OCI-LY7 (cell line): ENCODE results near the gene FRG2C. TPM values are rescaled to one million over a fixed set of nuclear protein-coding genes. Genes with fewer than 3 reads are reported as not detected.
"Not testable (repeated sequence)": the region's sequence is repeated elsewhere in the genome, so short reads cannot be mapped to it uniquely, and the experiment has no call there.

ENCODE experiments used
- BruUV-seq: library from RNA; stranded (reverse); fragments of 400-500 nt; replicated peaks from 2 replicates; lab custom pipeline; 2021; lab: Mats Ljungman, UMichigan
- CTCF ChIA-PET: fragments of 300-600 bp; sonication (Branson Sonifier 250); formaldehyde crosslinking; loops from one replicate; lab custom pipeline; 2022; ENCODE audit warnings: antibody characterized with exemption; ENCODE audit not compliant: unreplicated experiment; lab: Charles Lee
- POLR2A ChIA-PET: fragments of 300-600 bp; sonication (Branson Sonifier 250); formaldehyde crosslinking; loops from one replicate; lab custom pipeline; 2022; ENCODE audit warnings: antibody characterized with exemption; lab: Charles Lee
- DNase-seq: peaks from one replicate; pipeline ENCODE4 v3.0.0-alpha.2; 2015; ENCODE audit warnings: low spot score
- H2AFZ ChIP-seq: fragments of 200-600 bp; sonication (generic), shearing (Covaris generic); 2 replicates; pipeline ENCODE4 v1.6.1; 2014; ENCODE audit warnings: mild to moderate bottlenecking, antibody characterized with exemption, low read length, moderate library complexity
- H3K27ac ChIP-seq: fragments of 200-600 bp; sonication (generic); 2 replicates; pipeline ENCODE4 v1.5.1; 2014; ENCODE audit warnings: mixed run types, low read depth, mild to moderate bottlenecking, moderate library complexity, low read length, inconsistent platforms; ENCODE audit not compliant: poor library complexity, severe bottlenecking
- H3K36me3 ChIP-seq: fragments of 200-600 bp; sonication (generic); 2 replicates; pipeline ENCODE4 v1.6.1; 2014; ENCODE audit warnings: mild to moderate bottlenecking, antibody characterized with exemption, low read length, moderate library complexity, mixed read lengths; ENCODE audit not compliant: insufficient read depth
- H3K4me1 ChIP-seq: fragments of 200-600 bp; sonication (generic); 2 replicates; pipeline ENCODE4 v1.5.1; 2014; ENCODE audit warnings: mild to moderate bottlenecking, low read length; ENCODE audit not compliant: insufficient read depth, poor library complexity, severe bottlenecking
- H3K4me2 ChIP-seq: fragments of 200-600 bp; sonication (generic); 2 replicates; pipeline ENCODE4 v1.6.1; 2014; ENCODE audit warnings: mild to moderate bottlenecking, low read length
- H3K4me3 ChIP-seq: fragments of 200-600 bp; sonication (generic); 2 replicates; pipeline ENCODE4 v1.5.1; 2014; ENCODE audit warnings: mild to moderate bottlenecking, low read depth, low read length; ENCODE audit not compliant: poor library complexity, severe bottlenecking
- H3K79me2 ChIP-seq: fragments of 200-600 bp; sonication (generic); 2 replicates; pipeline ENCODE4 v1.6.1; 2016; ENCODE audit warnings: low read depth, mild to moderate bottlenecking, low read length, moderate library complexity, mixed read lengths; ENCODE audit not compliant: insufficient read depth
- H3K9me2 ChIP-seq: fragments of 200-600 bp; sonication (generic); 2 replicates; pipeline ENCODE4 v1.6.1; 2016; ENCODE audit warnings: mild to moderate bottlenecking, low read length, mixed read lengths; ENCODE audit not compliant: insufficient read depth
- H3K9me3 ChIP-seq: fragments of 200-600 bp; sonication (generic); 2 replicates; pipeline ENCODE4 v1.6.1; 2014; ENCODE audit warnings: mild to moderate bottlenecking, mixed run types, low read length, mixed read lengths
- H4K20me1 ChIP-seq: fragments of 200-600 bp; sonication (generic); 2 replicates; pipeline ENCODE4 v1.6.1; 2014; ENCODE audit warnings: mild to moderate bottlenecking, antibody characterized with exemption, low read length, moderate library complexity, mixed read lengths; ENCODE audit not compliant: insufficient read depth
- EZH2phosphoT487 ChIP-seq: fragments of 200-600 bp; sonication (generic); IDR thresholded peaks from 2 replicates; pipeline ENCODE4 v1.6.1; 2018; ENCODE audit warnings: low read depth, borderline replicate concordance, mild to moderate bottlenecking, mixed run types, antibody characterized with exemption, low read length, moderate library complexity, mixed read lengths
- intact Hi-C: fragments of 100-400 bp; cut with micrococcal nuclease; formaldehyde crosslinking; loops from one replicate; pipeline ENCODE4 v1.10.0; 2022; ENCODE audit not compliant: unreplicated experiment
- total RNA-seq, 2 experiments: library from RNA; depleted of rRNA in 1 of 2; stranded (reverse); fragments of >200 nt in 1 of 2; shearing (Covaris generic) in 1 of 2; gene quantifications; 2 replicates each; pipeline ENCODE4 v1.2.3, GENCODE V29; 2014 to 2022
- TF ChIP-seq, protein P1 (sequence below): fragments of 200-600 bp; sonication (generic); conservative IDR thresholded peaks from 2 replicates; pipeline ENCODE4 v1.5.1; 2014; ENCODE audit warnings: mild to moderate bottlenecking, antibody characterized with exemption, low read length, moderate library complexity, mixed read lengths

Gene FRG2C
- total RNA-seq, 2 experiments from 2014 or later = not detected

GRCh38 chr3:75630887-75631535, 33.1 kb upstream of the FRG2C start:
- intact Hi-C loops, H3K9me2 ChIP-seq, H3K79me2 ChIP-seq, H2AFZ ChIP-seq, DNase-seq, H3K27ac ChIP-seq, H3K4me2 ChIP-seq, CTCF ChIA-PET, H3K4me1 ChIP-seq, H3K4me3 ChIP-seq, POLR2A ChIA-PET, BruUV-seq, H3K9me3 ChIP-seq, H4K20me1 ChIP-seq, H3K36me3 ChIP-seq: not testable (repeated sequence)

GRCh38 chr3:75631541-75631940, 32.6 kb upstream of the FRG2C start:
- ChIA-PET POLR2A (no interaction called here), CTCF (no interaction called here)
- Histone ChIP-seq H3K36me3 (no peaks in the 10 kb centered on the region), H3K79me2 (no peaks in the 10 kb centered on the region), H3K4me2 (no peak overlapping the region), H4K20me1 (no peaks in the 10 kb centered on the region), H3K9me2 (no peaks in the 10 kb centered on the region), H3K9me3 (no peaks in the 10 kb centered on the region), H2AFZ (no peak overlapping the region), H3K4me1 (no peaks in the 10 kb centered on the region), H3K4me3 (no peak overlapping the region), H3K27ac (no peak overlapping the region)
- no TSS peak for BruUV-seq
- TF ChIP-seq EZH2phosphoT487 = no peak
- TF ChIP-seq, protein P1, sequence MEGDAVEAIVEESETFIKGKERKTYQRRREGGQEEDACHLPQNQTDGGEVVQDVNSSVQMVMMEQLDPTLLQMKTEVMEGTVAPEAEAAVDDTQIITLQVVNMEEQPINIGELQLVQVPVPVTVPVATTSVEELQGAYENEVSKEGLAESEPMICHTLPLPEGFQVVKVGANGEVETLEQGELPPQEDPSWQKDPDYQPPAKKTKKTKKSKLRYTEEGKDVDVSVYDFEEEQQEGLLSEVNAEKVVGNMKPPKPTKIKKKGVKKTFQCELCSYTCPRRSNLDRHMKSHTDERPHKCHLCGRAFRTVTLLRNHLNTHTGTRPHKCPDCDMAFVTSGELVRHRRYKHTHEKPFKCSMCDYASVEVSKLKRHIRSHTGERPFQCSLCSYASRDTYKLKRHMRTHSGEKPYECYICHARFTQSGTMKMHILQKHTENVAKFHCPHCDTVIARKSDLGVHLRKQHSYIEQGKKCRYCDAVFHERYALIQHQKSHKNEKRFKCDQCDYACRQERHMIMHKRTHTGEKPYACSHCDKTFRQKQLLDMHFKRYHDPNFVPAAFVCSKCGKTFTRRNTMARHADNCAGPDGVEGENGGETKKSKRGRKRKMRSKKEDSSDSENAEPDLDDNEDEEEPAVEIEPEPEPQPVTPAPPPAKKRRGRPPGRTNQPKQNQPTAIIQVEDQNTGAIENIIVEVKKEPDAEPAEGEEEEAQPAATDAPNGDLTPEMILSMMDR = no peak
- no peak for DNase-seq
- intact Hi-C loops = no loop called here

DNA sequence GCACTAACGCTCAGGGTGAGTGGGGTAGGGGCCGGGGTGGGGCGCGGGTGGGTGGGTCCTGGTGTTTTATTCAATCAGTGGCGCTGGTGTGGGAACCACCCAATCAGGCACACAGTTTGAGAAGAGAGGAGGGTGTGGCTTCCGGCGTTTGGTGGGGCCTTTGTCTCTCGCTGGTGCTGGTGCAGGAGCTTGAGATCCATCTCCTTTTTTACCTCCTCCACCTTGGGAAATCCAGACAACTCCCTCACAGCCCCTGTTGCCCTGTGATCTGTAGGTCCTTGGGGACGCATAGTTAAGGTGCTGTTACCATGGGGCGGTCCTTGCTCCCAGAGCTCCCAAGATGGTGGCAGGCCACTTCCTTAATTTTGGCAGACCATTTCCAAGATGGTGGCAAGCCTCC, 25.2 kb upstream of the FRG2C start:
- H3K9me2 ChIP-seq, H3K4me1 ChIP-seq, BruUV-seq, H3K9me3 ChIP-seq, H4K20me1 ChIP-seq, intact Hi-C loops, H3K36me3 ChIP-seq, H3K27ac ChIP-seq, H3K79me2 ChIP-seq, H3K4me2 ChIP-seq, CTCF ChIA-PET, POLR2A ChIA-PET, H3K4me3 ChIP-seq, H2AFZ ChIP-seq, DNase-seq: not testable (repeated sequence)

DNA sequence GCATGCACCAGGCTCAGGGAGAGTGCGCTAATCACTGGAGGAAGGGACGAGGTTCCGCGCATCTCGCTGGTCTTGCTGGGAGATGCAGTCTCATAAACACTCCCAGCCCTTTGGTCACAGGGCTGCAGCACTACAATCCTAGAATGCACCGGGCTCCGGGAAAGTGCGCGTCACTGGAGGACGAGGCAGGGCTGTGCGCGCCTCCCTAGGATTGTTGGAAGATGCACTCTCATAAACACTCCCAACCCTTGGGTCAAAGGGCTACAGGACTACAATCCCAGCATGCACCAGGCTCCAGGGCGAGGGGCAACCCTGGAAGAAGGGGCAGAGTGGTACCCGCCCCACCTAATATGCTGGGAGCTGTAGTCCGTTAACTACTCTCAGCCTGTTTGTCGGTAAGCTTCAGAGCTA, 23.0 kb upstream of the FRG2C start:
- POLR2A ChIA-PET, H3K4me1 ChIP-seq, H3K79me2 ChIP-seq, DNase-seq, BruUV-seq, H3K9me2 ChIP-seq, H2AFZ ChIP-seq, H4K20me1 ChIP-seq, H3K9me3 ChIP-seq, CTCF ChIA-PET, H3K4me2 ChIP-seq, H3K4me3 ChIP-seq, H3K27ac ChIP-seq, H3K36me3 ChIP-seq: not testable (repeated sequence)
- intact Hi-C loops = loop anchor here (10.0 kb wide), 1 partner anchor 386 kb away; no protein-coding TSS in a partner anchor
